Measurements from ENCODE around the gene ASCC1.

DNA sequence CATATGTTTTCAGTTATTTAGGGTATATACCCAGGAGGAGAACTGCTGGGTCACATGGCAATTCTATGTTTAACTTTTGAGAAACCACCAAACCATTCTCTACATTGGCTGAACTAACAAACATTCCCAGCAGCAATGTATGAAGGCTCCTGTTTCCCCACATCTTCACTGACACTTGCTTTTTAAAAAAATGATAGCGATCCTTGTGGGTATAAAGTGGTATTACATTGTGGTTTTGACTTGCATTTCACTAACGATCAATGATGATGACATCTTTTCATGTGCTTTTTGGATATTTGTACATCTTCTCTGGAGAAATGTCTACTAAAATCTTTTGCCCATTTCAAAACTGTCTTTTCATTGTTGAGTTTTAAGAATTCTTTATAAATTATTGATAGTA is 51.5 kb downstream of the ASCC1 start:
- TF ChIP-seq, protein P1, sequence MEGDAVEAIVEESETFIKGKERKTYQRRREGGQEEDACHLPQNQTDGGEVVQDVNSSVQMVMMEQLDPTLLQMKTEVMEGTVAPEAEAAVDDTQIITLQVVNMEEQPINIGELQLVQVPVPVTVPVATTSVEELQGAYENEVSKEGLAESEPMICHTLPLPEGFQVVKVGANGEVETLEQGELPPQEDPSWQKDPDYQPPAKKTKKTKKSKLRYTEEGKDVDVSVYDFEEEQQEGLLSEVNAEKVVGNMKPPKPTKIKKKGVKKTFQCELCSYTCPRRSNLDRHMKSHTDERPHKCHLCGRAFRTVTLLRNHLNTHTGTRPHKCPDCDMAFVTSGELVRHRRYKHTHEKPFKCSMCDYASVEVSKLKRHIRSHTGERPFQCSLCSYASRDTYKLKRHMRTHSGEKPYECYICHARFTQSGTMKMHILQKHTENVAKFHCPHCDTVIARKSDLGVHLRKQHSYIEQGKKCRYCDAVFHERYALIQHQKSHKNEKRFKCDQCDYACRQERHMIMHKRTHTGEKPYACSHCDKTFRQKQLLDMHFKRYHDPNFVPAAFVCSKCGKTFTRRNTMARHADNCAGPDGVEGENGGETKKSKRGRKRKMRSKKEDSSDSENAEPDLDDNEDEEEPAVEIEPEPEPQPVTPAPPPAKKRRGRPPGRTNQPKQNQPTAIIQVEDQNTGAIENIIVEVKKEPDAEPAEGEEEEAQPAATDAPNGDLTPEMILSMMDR (IDR thresholded peaks at IDR 0.05) = no peak
- TF ChIP-seq ZFP36 (IDR thresholded peaks at IDR 0.05; ENCODE audit: borderline replicate concordance, partially characterized antibody) = no peak
- no peak for TF ChIP-seq POLR2AphosphoS2 (conservative IDR thresholded peaks at IDR 0.05; ENCODE audit: low read length)
- no peak for TF ChIP-seq CBX8 (IDR thresholded peaks at IDR 0.05)
- TF ChIP-seq, protein P2, sequence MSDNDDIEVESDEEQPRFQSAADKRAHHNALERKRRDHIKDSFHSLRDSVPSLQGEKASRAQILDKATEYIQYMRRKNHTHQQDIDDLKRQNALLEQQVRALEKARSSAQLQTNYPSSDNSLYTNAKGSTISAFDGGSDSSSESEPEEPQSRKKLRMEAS (IDR thresholded peaks at IDR 0.05) = no peak
- TF ChIP-seq HDAC2 (IDR thresholded peaks at IDR 0.05) = no peak
- no peak for TF ChIP-seq CHD4 (IDR thresholded peaks at IDR 0.05; ENCODE audit: borderline replicate concordance)
- TF ChIP-seq HOXA7 (CRISPR knock-in tag; IDR thresholded peaks at IDR 0.05) = no peak
